NCI-H2107 treated with DMSO at 0.1 percent for 48 hours (cell line): Measurements from ENCODE around the gene DLGAP1.
"Not testable (repeated sequence)": the region's sequence is repeated elsewhere in the genome, so short reads cannot be mapped to it uniquely, and the experiment has no call there.

ENCODE experiments used
- DNase-seq: peaks from one replicate; lab custom pipeline; 2025; ENCODE audit not compliant: unreplicated experiment; lab: John Stamatoyannopoulos, UW

The DLGAP1 gene

DNA sequence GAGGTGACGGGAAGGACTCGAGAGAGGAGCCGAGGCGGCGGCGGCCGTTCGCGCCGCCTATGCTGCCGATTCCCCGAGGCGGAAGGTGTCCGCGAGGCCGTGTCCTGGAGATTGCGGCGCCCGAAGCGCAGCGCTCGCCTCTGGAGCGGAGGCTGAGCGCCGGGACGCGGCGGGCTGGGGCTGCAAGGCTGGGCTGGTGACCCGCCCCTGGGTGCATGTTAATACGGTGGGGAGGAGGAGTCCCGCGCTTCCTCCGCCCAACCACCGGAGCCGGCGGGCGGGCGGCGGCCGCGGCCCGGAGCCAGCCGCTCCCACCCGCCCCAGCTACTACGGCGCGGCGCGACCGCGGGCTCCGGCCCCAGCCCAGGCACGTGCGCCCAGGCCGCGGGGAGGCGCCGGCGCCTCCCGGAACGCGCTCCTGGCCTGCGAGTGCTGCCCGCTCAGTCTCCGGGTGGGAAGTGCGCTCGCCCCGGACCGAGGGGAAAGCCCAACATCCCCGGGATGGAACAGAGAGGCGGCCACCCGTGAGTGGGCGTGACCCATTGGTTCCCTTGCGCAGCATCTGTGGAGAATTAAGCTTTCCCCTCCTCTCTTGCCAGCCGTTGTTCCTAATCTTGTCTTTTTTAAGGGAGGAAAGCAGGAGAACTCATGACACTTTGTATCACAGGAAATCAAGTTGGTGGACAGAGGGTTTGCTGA lies at the start of gene DLGAP1:
Gene DLGAP1, minus strand, starts transcription at position 195 of the 699 bp plus-strand sequence.
- DNase-seq = no peak

DNA sequence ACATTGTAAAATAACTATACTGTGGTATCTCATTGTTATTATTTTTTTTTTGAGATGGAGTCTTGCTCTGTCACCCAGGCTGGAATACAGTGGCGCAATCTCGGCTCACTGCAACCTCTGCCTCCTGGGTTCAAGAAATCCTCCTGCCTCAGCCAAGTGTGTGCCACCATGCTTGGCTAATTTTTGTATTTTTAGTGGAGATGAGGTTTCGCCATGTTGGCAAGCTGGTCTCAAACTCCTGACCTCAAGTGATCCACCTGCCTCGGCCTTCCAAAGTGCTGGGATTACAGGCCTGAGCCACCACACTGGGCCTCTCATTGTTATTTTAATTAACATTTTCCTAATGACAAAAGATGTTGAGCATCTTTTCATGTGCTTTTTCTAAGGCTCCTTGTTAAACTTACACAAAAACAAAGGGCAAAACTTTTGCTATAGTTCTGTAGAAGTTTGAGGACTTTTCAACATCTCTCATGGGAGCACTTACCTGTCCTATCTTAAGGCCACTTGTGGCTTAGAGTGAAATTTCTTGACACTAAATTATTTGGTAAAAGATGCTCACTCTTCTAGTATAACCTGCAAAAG lies 39.7 kb upstream of the DLGAP1 start:
- not testable (repeated sequence) for DNase-seq

DNA sequence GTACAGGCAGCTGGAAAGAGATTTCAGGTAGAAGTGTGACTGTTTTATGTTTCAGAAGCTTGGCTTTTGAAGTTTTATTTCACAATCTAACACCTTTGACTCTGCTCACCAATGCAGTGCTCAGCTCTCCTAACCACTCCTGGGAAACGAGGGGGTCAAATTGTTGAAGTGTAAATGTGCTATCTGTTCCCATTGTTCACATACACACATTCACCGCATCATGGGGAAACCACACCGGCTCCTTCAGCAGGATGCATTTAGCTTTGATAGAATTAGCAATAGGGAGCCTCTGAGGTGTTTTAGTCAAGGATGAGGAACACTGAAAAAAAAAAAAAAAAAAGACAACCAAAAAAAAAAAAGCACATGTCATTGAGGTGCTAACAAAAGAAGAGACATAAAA lies 13.4 kb upstream of the DLGAP1 start:
- no peak for DNase-seq

GRCh38 chr18:4454537-4455112 lies 482 bp downstream of the DLGAP1 start:
- no peak for DNase-seq

DNA sequence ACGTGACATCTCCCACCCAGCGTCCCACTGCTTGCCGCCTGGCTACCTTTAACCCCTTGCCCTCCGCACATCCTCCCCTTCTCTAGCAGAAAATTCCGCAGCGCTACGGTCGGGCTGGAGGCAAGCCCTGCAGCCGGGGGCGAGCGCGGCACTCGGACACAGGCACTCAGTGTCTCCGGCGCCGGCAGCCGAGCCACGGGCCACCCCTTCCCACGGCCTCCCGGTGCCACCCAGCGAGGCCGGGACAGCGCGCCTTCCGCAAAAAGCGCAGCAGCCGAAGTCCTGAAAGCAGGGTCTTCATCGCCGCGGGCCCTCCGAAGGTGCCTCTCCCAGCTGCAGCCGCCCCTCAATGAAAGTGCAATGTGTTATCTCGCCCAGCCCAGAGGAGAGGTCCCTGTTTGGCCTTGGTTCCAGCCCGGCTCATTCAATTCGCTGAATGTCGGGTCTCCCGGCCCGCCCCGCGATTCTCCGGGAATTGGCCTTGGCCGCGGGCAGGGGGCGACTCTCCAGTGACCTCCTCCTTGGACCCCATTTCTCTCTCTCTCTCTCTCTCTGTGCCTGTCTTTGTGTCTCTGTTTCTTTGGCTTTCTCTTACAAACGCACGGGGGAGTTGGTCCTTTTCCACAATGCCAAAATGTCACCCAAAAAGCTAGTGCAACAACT lies 1.1 kb downstream of the DLGAP1 start:
- no peak for DNase-seq

- DNase-seq = no peak
Measured at GRCh38 chr18:4453567-4453873, 1.6 kb downstream of the DLGAP1 start.

DNA sequence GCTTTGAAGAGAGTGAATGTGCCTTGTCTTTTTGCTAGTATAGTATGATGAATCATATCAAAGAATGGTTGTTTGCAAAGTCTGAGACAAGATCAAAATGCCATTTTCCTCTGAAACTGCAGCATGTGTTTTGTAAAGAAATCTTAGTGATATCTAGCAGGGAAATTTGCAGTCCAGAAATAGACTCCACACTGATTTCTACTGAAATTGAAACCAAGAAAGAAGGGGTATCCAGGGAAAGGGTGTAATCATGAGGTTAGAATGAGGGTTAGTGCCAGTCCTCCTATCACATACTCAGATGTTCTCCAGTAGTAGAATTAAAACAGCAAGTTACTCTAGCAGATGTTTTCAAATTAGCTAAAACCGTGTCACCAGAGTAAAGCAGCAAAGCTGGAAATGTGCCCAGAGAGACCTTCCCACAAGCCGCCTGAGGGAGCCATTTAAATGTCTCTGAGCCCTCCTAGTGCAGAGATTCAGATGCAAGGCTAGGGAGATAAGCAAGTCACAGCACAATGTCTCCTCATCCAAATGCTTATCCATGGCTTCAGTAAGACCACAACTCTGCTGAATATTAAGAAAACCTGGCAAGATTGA lies 4.9 kb downstream of the DLGAP1 start:
- DNase-seq = no peak

- no peak for DNase-seq
Measured at GRCh38 chr18:4445902-4446301, 9.2 kb downstream of the DLGAP1 start.

DNA sequence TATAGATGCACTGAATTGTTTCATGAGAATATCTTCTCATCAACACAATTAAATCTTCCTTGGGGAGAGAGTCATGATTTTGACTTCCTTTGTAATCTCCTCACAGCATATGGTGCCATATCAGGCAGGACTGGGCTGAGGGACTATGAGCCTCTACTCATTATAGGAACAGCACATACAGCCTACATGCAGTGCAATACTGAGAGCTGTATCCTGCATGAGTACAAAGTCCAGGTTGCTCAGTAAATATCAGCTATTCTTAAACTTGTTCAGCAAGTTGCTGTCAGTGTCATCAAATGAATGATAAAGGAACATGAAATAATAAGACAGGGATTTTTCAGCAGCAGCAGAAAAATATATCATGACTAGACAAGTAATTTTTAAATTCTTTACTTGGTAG lies 10.8 kb downstream of the DLGAP1 start:
- no peak for DNase-seq

- DNase-seq = no peak
Measured at GRCh38 chr18:4441098-4441497, 14.0 kb downstream of the DLGAP1 start.

GRCh38 chr18:4438938-4439337 lies 16.2 kb downstream of the DLGAP1 start:
- no peak for DNase-seq

DNA sequence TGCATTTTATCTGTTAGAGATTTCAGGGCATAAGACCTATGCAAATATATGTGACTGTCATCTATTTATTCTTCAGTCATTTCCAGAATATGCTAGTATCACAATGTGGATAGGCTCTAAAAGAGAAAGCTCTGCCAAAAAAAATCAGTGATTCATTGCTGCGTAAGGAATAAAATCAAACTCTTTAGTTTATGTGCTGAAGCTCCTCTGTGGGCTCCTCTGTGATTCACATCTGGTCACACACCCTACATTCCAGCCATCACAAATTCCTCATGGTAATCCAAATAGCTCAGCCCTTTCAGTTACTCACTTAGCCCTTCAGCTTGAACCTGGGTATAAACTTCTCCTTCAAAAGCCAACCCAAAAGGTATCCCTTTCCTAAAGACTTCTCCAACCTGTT lies 21.4 kb downstream of the DLGAP1 start:
- DNase-seq = no peak

DNA sequence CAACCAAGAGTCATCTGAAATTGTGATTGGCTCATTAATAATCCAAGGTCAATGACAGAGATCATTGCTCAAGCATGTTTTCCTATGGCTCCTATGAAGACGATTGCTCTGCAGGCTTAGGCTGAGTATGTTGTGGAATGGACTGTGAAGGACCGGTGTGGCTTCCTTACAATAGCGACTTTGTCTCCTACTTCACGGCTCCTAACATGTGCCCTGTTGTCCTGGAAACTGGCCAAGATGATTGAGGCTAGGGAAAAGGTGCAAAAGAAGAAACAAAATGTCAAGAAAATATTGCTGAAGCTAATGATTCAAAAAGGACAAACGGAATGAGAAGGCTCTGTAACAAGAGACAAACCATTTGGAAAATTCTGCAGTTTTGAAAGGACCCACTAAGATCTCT lies 24.3 kb downstream of the DLGAP1 start:
- DNase-seq = no peak

DNA sequence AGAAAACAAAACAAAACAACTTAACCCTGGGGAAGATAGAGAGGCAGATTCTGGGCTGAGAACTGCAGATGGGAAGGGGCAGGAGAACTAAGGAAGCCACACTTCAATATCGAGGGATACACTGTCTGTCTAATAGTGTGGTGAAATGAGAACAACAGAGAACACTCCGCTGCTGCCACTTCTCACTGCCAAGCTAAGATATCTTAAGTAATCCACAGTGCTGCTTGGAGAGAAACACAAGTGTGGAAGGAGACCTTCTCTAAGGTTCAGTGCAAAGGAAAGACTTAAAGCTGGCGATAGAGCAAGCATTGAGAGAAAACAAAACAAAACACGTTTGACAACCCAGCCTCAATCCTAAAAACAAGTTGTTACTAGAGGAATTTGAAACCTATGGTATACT lies 37.4 kb downstream of the DLGAP1 start:
- DNase-seq = no peak

DNA sequence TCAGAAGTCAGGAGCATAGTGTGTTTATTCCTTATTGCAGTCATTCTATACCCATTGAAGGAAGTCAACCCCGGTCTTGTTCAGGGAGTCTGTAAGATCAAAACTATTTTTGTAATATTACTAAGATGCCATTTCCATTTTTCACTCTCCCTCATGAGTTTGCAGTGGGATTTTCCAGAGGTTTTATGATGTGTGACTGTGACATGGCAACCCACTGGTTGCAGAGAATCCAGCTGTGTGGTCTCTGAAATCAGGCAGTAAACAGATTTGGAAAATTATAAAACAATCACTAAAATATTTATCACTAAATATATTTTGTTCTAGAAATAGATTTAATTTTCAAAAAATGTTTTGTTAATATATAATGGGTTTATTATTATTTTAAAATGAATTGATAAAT lies 38.1 kb downstream of the DLGAP1 start:
- DNase-seq = no peak

DNA sequence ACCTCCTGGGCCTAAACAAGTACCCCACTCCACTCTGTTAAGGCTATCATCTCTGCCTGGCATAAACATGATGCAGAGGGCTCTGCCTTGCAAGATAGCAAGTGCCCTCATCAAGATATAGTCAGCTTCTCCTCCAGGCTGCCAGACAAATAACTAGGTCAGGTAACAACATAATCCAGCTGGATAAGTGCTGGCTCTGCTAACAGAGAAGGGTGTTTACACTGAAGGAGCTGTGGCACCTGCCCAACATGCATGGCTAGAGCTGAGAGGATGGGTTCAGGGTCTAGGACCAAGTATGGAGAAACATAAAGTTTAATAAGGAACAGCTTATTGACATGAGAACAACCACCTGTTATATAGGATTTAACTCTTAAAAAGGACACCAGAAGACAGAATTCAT lies 42.8 kb downstream of the DLGAP1 start:
- DNase-seq = no peak

DNA sequence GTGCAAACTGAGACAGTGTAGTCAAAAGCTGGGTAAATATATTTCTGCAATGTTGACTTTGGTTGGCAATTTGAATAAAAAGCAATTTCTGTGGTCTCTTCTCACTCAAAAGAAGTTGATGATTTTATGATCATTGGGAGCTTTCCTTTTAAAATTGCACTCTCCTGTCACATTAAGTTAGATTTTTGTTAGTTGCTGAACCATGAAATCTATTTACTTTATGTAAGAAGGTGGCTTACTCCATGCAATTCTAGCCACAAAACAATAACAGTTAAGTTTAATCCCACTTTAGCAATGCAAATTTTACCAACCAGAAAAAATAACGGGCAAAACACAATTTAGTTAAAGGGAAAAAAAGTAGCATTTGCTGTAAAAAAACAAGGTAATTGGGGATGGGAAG lies 48.3 kb downstream of the DLGAP1 start:
- no peak for DNase-seq

DNA sequence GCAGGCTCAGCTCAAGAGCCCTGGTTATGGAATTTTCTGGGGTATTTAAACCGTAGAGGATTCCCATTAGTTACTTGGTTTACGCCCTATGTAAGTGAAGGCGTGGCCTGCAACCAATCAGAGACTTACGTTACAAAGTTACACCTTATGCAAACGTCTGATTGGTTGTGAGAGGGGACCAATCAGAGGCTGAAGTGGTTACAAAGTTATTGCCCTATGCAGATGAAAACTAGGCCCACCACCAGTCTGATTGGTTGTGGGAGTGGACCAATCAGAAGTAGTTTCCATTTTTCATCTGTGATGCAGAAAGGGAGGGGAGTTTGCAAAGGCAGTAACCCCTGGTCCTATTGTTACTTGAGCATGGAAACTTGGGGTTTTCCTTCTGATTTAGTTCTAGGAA lies 49.1 kb downstream of the DLGAP1 start:
- no peak for DNase-seq

DNA sequence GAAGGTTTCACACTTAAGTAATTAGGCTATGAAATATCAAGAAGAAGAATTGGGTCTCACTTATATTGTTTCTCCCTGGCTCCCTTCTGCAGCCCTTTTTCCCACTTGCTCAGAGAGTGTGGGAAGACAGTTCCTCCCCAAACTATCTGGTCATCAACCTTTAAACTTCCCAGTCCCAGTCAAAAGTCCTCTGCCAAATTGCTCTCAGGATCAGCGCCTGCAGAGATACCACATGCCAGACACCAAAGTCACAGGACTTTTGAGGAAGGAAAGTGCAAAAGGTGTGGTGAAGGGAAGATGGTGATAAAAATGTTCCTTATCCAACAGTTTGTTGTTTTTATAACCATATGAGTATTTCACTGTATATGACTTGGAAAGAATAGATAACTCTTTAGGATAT lies 51.3 kb downstream of the DLGAP1 start:
- no peak for DNase-seq

GRCh38 chr18:4400911-4401310 lies 54.2 kb downstream of the DLGAP1 start:
- no peak for DNase-seq

DNA sequence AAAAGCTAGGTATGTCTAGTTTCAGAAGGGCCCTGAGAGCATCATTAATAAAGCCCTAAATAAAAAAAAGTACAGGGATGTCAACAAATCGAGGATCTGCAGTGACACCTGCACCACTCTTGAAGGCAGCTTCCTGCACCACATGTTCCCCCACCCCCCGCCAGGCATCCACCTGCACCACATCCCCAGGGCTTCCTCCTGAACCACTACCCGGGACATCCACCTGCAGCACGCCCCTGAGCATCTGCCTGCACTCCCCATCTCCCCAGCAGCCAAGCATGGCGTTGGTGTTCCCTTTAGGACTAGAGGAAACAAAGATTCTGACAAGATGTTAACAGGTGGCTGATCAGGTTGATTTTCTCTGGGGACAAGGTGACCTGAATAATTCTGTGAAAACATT lies 55.2 kb downstream of the DLGAP1 start:
- no peak for DNase-seq

GRCh38 chr18:4394700-4395099 lies 60.4 kb downstream of the DLGAP1 start:
- no peak for DNase-seq
